ENCODE results near the gene VCPKMT. TPM values are rescaled to one million over a fixed set of nuclear protein-coding genes. Genes with fewer than 3 reads are reported as not detected.

VCPKMT gene
- total RNA-seq: 4.9 and 6.8 TPM in 2 replicates

- peak; percentile 68 for DNase-seq (ENCODE audit: low read depth)
These were observed at the start of gene VCPKMT for GRCh38 chr14:50116181-50116956. VCPKMT (minus strand) TSS chr14:50116572; CDS start chr14:50116552, 20 bp downstream.

- DNase-seq (ENCODE audit: low read depth): peak; percentile 18
These were observed 39.7 kb upstream of the VCPKMT start for GRCh38 chr14:50156111-50156510.

GRCh38 chr14:50148799-50149198, 32.4 kb upstream of the VCPKMT start:
- no peak for DNase-seq (ENCODE audit: low read depth)

- DNase-seq (ENCODE audit: low read depth): peak; percentile 32
These were observed 22.8 kb upstream of the VCPKMT start for GRCh38 chr14:50139192-50139591.

GRCh38 chr14:50127802-50128201, 11.4 kb upstream of the VCPKMT start:
- DNase-seq (ENCODE audit: low read depth): no peak

- no peak for DNase-seq (ENCODE audit: low read depth)
These were observed 6.7 kb upstream of the VCPKMT start for GRCh38 chr14:50123062-50123461.

GRCh38 chr14:50122291-50122690, 5.9 kb upstream of the VCPKMT start:
- peak; percentile 86 for DNase-seq (ENCODE audit: low read depth)

GRCh38 chr14:50121486-50121885, 5.1 kb upstream of the VCPKMT start:
- DNase-seq (ENCODE audit: low read depth): no peak

- no peak for DNase-seq (ENCODE audit: low read depth)
These were observed 1.1 kb upstream of the VCPKMT start for GRCh38 chr14:50117456-50117855.

GRCh38 chr14:50116966-50117365, 594 bp upstream of the VCPKMT start:
- DNase-seq (ENCODE audit: low read depth): no peak

GRCh38 chr14:50113381-50114035, 2.9 kb downstream of the VCPKMT start:
- no peak for DNase-seq (ENCODE audit: low read depth)

- DNase-seq (ENCODE audit: low read depth): no peak
These were observed 5.9 kb downstream of the VCPKMT start for GRCh38 chr14:50110323-50111037.

GRCh38 chr14:50109342-50109741, 7.0 kb downstream of the VCPKMT start:
- no peak for DNase-seq (ENCODE audit: low read depth)

- no peak for DNase-seq (ENCODE audit: low read depth)
These were observed 8.5 kb downstream of the VCPKMT start for GRCh38 chr14:50107850-50108249.

- no peak for DNase-seq (ENCODE audit: low read depth)
These were observed 10.2 kb downstream of the VCPKMT start for GRCh38 chr14:50106178-50106577.

- DNase-seq (ENCODE audit: low read depth): no peak
These were observed 12.8 kb downstream of the VCPKMT start for GRCh38 chr14:50103558-50103957.

- no peak for DNase-seq (ENCODE audit: low read depth)
These were observed 15.0 kb downstream of the VCPKMT start for GRCh38 chr14:50101417-50101816.

GRCh38 chr14:50100805-50101204, 15.6 kb downstream of the VCPKMT start:
- no peak for DNase-seq (ENCODE audit: low read depth)

GRCh38 chr14:50099335-50099734, 17.0 kb downstream of the VCPKMT start:
- DNase-seq (ENCODE audit: low read depth): peak; percentile 36

GRCh38 chr14:50095895-50096294, 20.5 kb downstream of the VCPKMT start:
- DNase-seq (ENCODE audit: low read depth): no peak

- DNase-seq (ENCODE audit: low read depth): no peak
These were observed 22.2 kb downstream of the VCPKMT start for GRCh38 chr14:50094056-50094755.

- no peak for DNase-seq (ENCODE audit: low read depth)
These were observed 22.9 kb downstream of the VCPKMT start for GRCh38 chr14:50093496-50093895.
